ENCODE data around the gene CSRP2.

The CSRP2 gene

GRCh38 chr12:76890151-76891143 lies 11.6 kb upstream of the CSRP2 start:
- DNase-seq, result no peak

GRCh38 chr12:76888775-76889174 lies 10.0 kb upstream of the CSRP2 start:
- DNase-seq, result no peak

- DNase-seq, result no peak
Observed at GRCh38 chr12:76883811-76884210, 5.0 kb upstream of the CSRP2 start.

- DNase-seq, result no peak
Observed at GRCh38 chr12:76883151-76883550, 4.3 kb upstream of the CSRP2 start.

- no peak for DNase-seq
Observed at GRCh38 chr12:76882367-76882766, 3.5 kb upstream of the CSRP2 start.

GRCh38 chr12:76881142-76881541 lies 2.3 kb upstream of the CSRP2 start:
- no peak for DNase-seq

- DNase-seq, result no peak
Observed at GRCh38 chr12:76880519-76881023, 1.8 kb upstream of the CSRP2 start.

GRCh38 chr12:76879710-76880518 lies 1.1 kb upstream of the CSRP2 start:
- no peak for DNase-seq

GRCh38 chr12:76878099-76878898 lies 520 bp downstream of the CSRP2 start:
- DNase-seq, result no peak

- DNase-seq, result no peak
Observed at GRCh38 chr12:76876696-76877229, 2.1 kb downstream of the CSRP2 start.

- DNase-seq, result no peak
Observed at GRCh38 chr12:76874491-76875190, 4.2 kb downstream of the CSRP2 start.

GRCh38 chr12:76874027-76874426 lies 4.8 kb downstream of the CSRP2 start:
- DNase-seq, result no peak

GRCh38 chr12:76872415-76872814 lies 6.4 kb downstream of the CSRP2 start:
- no peak for DNase-seq

GRCh38 chr12:76871742-76872141 lies 7.1 kb downstream of the CSRP2 start:
- no peak for DNase-seq

GRCh38 chr12:76871082-76871481 lies 7.7 kb downstream of the CSRP2 start:
- DNase-seq, result no peak

GRCh38 chr12:76866726-76867125 lies 12.1 kb downstream of the CSRP2 start:
- DNase-seq, result no peak

GRCh38 chr12:76866151-76866567 lies 12.7 kb downstream of the CSRP2 start:
- no peak for DNase-seq

GRCh38 chr12:76864791-76865400 lies 13.9 kb downstream of the CSRP2 start:
- DNase-seq, result no peak

- DNase-seq, result no peak
Observed at GRCh38 chr12:76863837-76864236, 15.0 kb downstream of the CSRP2 start.

- DNase-seq, result no peak
Observed at GRCh38 chr12:76863005-76863670, 15.7 kb downstream of the CSRP2 start.

GRCh38 chr12:76860256-76860655 lies 18.6 kb downstream of the CSRP2 start:
- DNase-seq, result no peak
